Vagina (tissue), 2 donors: ENCODE data around the gene STKLD1. TPM values are rescaled to one million over a fixed set of nuclear protein-coding genes. Genes with fewer than 3 reads are reported as not detected.
"Not testable (repeated sequence)": the region's sequence is repeated elsewhere in the genome, so short reads cannot be mapped to it uniquely, and the experiment has no call there.

Experiments used
- DNase-seq, 2 donors: peaks; one replicate each; pipeline ENCODE4 v3.0.0-alpha.2; 2017; ENCODE audit errors: extremely low spot score in 2 of 2
- H3K27ac ChIP-seq: fragments of 200-600 bp; sonication (generic); one replicate; pipeline ENCODE4 v1.5.1; 2019
- H3K27me3 ChIP-seq: fragments of 200-600 bp; sonication (generic); one replicate; pipeline ENCODE4 v1.5.1; 2019
- H3K36me3 ChIP-seq, 2 donors: fragments of 200-600 bp; sonication (generic); one replicate each; pipeline ENCODE4 v1.5.1; 2017 to 2019
- H3K4me1 ChIP-seq: fragments of 200-600 bp; sonication (generic); one replicate; pipeline ENCODE4 v1.5.1; 2019
- H3K4me3 ChIP-seq, 2 donors: fragments of 200-600 bp; sonication (generic); 1 replicate in 1 of 2; 2 replicates in 1 of 2; pipeline ENCODE4 v1.5.1; 2016 to 2019
- H3K9me3 ChIP-seq: fragments of 200-600 bp; sonication (generic); one replicate; pipeline ENCODE4 v1.5.1; 2019
- POLR2A ChIP-seq, 2 donors: fragments of 450-650 bp; IDR thresholded peaks; one replicate each; pipeline ENCODE4 v1.6.1; 2017; ENCODE audit warnings: antibody characterized with exemption in 2 of 2, mild to moderate bottlenecking in 2 of 2, moderate library complexity in 2 of 2
- POLR2AphosphoS5 ChIP-seq, 2 donors: sonication (generic); formaldehyde crosslinking; IDR thresholded peaks; one replicate each; pipeline ENCODE4 v1.9.0; 2017; ENCODE audit warnings: antibody characterized with exemption in 2 of 2, mild to moderate bottlenecking in 2 of 2, low read depth in 1 of 2; ENCODE audit not compliant: insufficient read depth in 1 of 2
- intact Hi-C: fragments of 100-400 bp; cut with DNase I; formaldehyde crosslinking; loops from one replicate; pipeline ENCODE4 v1.15.1; 2023
- total RNA-seq: library from RNA; depleted of rRNA; stranded (reverse); fragments of >200 nt; gene quantifications from one replicate; pipeline ENCODE4 v1.2.3, GENCODE V29; 2016
- TF ChIP-seq, protein P1 (sequence below), 3 experiments: fragments of 450-650 bp in 2 of 3; fragments of 200-600 bp in 1 of 3; sonication (generic) in 1 of 3; IDR thresholded peaks; one replicate each; pipeline ENCODE4 v1.5.1; 2017 to 2019; ENCODE audit warnings: antibody characterized with exemption in 3 of 3, mild to moderate bottlenecking in 2 of 3, moderate library complexity in 2 of 3

Gene STKLD1
- total RNA-seq: not detected

DNA sequence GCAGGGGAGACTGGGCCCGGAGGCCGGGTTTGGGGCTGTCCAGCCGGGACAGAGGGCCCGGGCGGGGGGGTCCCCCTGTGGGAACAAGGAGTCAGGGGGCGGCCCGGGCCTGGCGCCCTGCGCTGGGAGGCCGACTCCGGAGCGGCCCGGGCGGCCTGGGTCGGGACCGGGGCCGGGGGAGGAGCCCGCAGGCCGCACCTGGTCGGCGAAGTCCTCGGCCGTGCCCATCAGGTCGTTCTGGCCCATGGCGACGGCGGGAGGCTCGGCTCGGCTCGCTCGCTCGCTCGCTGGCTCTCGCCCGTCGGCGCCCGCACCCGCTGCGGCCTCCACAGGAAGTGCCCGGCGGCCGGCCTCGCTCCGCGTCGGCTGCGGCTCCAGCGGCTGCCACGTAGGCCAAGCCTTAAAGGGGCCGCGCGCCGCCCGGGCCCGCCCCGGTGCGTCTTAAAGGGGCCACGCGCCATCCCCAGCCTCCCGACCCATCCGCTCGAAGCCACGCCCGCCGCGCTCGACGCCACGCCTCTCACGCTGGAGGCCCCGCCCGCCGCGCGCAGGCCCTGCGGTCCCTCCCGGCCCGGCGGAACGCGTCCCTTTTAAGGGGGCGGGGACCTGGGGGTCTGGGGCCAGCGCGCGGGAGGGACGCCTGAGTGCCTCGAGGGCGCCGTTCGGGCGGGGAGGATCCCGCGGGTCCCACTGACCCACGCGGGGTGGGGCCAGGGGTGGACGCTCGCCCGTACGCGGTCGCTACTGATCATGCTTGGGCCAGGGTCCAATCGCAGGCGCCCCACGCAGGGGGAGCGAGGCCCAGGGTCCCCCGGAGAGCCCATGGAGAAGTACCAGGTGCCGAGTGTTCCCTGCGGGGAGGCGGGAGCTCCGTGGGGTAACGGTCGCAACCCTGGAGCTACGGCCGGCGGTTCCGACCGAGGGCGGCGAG is at the start of gene STKLD1, which contains the start of gene SURF4:
TSS of gene STKLD1 (plus strand) at position 643 of the 931 bp plus-strand sequence. CDS start at position 751, 108 bp downstream.
TSS of gene SURF4 (minus strand) at position 337 of the 931 bp plus-strand sequence. CDS start at position 246, 91 bp downstream.
- Histone ChIP-seq H3K27me3 (no peaks in the 10 kb centered on the region), H3K4me1 (peaks cover 54% of the 10 kb centered on the region), H3K27ac (peak within 1 kb of the TSS; percentile 86), H3K4me3 (peak within 1 kb of the TSS; percentile 91 to 92), H3K36me3 (no peaks in the 10 kb centered on the region), H3K9me3 (no peaks in the 10 kb centered on the region)
- intact Hi-C loops: loop anchor here (10.0 kb wide), 1 partner anchor 1771 kb away; no protein-coding TSS in a partner anchor
- DNase-seq: no peak
- TF ChIP-seq POLR2A (IDR thresholded peaks at IDR 0.05) (peak in 1 of 2 donors; percentile 83), POLR2AphosphoS5 (IDR thresholded peaks at IDR 0.05; ENCODE audit: insufficient read depth in 1 of 2, low read depth in 1 of 2) (peak in 1 of 2 donors; percentile 49)
- TF ChIP-seq, protein P1, sequence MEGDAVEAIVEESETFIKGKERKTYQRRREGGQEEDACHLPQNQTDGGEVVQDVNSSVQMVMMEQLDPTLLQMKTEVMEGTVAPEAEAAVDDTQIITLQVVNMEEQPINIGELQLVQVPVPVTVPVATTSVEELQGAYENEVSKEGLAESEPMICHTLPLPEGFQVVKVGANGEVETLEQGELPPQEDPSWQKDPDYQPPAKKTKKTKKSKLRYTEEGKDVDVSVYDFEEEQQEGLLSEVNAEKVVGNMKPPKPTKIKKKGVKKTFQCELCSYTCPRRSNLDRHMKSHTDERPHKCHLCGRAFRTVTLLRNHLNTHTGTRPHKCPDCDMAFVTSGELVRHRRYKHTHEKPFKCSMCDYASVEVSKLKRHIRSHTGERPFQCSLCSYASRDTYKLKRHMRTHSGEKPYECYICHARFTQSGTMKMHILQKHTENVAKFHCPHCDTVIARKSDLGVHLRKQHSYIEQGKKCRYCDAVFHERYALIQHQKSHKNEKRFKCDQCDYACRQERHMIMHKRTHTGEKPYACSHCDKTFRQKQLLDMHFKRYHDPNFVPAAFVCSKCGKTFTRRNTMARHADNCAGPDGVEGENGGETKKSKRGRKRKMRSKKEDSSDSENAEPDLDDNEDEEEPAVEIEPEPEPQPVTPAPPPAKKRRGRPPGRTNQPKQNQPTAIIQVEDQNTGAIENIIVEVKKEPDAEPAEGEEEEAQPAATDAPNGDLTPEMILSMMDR (IDR thresholded peaks at IDR 0.05): no peak

DNA sequence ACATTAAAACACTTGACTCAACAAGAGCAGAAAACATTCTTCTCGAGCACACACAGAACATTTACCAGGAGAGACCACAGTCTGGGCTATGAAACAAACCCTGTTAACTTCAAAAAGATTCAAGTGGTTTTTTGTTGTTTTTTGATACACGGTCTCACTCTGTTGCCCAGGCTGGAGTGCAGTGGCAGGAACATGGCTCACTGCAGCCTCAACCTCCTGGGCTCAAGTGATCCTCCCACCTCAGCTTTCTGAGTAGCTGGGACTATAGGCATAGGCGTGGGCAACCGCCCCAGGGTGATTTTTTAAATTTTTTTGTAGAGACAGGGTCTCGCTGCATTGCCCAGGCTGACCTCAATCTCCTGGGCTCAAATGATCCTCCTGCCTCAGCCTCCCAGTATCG is 49.1 kb upstream of the STKLD1 start:
- H3K4me1 ChIP-seq, H3K4me3 ChIP-seq, DNase-seq, intact Hi-C loops, H3K27ac ChIP-seq, H3K27me3 ChIP-seq, H3K9me3 ChIP-seq: not testable (repeated sequence)
- peaks cover 0 to 15% of the 10 kb centered on the region in 2 donors for H3K36me3 ChIP-seq

DNA sequence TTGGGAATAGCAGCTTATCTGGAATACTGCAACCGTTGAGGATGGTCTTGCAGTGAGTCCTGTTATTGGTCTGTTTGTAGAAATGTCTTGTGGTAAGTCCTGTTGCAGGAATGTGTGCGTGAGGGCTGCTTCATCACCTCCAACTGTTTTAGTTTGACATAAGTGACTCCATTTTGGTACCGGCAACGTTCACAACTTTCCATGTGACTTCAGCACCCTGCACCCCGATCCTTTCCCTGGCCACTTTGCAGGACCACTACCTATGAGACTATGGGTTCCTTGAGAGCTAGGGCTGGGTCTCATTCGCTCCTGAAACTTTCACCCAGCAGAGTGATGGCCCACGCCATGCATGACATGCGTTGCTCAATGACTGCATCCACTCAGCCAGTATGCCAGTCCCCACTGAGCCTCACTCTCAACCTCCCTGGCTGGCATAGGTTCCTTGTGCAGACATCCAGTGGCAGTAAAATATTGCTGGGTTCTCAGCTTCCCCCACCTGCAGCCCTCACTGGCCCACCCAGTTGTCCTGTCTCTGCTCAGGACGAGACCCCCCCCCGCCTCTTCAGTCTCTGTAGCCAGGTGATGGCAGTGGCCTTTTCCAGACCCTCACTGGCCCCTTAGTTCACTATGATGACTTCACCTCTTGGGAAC is 48.2 kb upstream of the STKLD1 start:
- Histone ChIP-seq H3K27me3 (no peaks in the 10 kb centered on the region), H3K9me3 (no peaks in the 10 kb centered on the region), H3K4me1 (peaks cover under 1% of the 10 kb centered on the region), H3K4me3 (no peak overlapping the region), H3K36me3 (peaks cover 0 to 24% of the 10 kb centered on the region in 2 donors), H3K27ac (no peak overlapping the region)
- TF ChIP-seq POLR2AphosphoS5 (IDR thresholded peaks at IDR 0.05; ENCODE audit: insufficient read depth in 1 of 2, low read depth in 1 of 2): no peak
- no peak for TF ChIP-seq POLR2A (IDR thresholded peaks at IDR 0.05)
- TF ChIP-seq, protein P1 (IDR thresholded peaks at IDR 0.05): no peak
- intact Hi-C loops: loop anchor here (2.0 kb wide), 1 partner anchor 141 kb away; no protein-coding TSS in a partner anchor
- DNase-seq: no peak

DNA sequence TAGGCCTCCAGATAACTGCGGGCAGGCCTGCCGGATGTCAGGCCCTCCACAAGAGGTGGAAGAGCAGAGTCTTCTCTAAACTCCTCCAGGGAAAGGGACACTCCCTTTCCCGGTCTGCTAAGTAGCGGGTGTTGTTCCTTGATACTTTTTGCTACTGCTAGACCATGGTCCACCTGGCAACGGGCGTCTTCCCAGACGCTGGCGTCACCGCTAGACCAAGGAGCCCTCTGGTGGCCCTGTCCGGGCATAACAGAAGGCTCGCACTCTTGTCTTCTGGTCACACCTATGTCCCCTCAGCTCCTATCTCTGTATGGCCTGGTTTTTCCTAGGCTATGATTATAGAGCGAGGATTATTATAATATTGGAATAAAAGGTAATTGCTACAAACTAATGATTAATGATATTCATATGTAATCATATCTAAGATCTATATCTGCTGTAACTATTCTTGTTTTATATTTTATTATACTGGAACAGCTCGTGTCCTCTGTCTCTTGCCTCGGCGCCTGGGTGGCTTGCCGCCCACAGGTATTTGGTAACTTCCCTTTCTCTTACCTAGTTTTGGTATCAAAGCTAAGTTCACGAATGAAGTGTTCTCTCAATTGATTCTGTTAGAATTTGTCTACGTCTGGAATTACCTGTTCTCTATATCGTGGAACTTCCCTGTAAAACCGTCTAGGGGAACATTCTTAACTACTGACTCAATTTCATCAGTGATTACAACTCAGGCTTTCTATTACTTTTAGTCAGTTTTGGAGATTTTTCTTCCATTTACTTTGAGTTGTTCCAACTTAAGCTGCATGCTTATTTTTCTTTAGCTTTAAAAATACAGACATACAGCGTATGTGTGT is 46.6 kb upstream of the STKLD1 start:
- not testable (repeated sequence) for H3K4me3 ChIP-seq, H3K27ac ChIP-seq, DNase-seq, H3K27me3 ChIP-seq, H3K9me3 ChIP-seq
- TF ChIP-seq, protein P1 (IDR thresholded peaks at IDR 0.05): peak in 1 of 3 experiments; percentile 27
- intact Hi-C loops: loop anchor here (2.0 kb wide), 1 partner anchor 143 kb away; no protein-coding TSS in a partner anchor
- peaks cover 0 to 38% of the 10 kb centered on the region in 2 donors for H3K36me3 ChIP-seq
- peaks cover 13% of the 10 kb centered on the region for H3K4me1 ChIP-seq

DNA sequence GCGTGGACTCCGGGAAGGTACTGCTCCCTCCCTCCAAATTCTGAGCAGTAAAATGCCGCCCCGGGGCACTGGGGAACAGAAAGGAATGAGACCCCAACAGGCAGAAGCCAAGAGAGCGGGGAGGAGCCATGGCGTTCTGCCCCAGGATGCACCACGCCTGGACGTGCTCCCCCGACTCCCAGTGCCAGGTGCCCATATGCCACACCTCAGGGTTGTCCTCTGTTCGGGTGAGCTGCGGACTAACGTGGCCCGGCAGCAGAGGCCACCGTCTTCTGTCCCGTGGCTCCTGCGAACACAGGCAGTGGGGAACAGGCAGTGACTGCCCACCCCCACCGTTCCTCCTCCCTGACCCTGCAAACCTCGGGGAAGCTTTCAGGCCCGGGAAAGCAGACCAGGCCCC is 44.9 kb upstream of the STKLD1 start:
- Histone ChIP-seq H3K36me3 (peaks cover 0 to 38% of the 10 kb centered on the region in 2 donors), H3K9me3 (no peaks in the 10 kb centered on the region), H3K4me3 (no peak overlapping the region), H3K4me1 (peaks cover 24% of the 10 kb centered on the region), H3K27me3 (no peaks in the 10 kb centered on the region), H3K27ac (no peak overlapping the region)
- intact Hi-C loops: no loop called here
- no peak for DNase-seq
- TF ChIP-seq POLR2A (IDR thresholded peaks at IDR 0.05): no peak
- TF ChIP-seq, protein P1 (IDR thresholded peaks at IDR 0.05): no peak
- no peak for TF ChIP-seq POLR2AphosphoS5 (IDR thresholded peaks at IDR 0.05; ENCODE audit: insufficient read depth in 1 of 2, low read depth in 1 of 2)
